NOMO-1 (cell line): ENCODE data around the gene FAM216B.

Source experiments
- DNase-seq, 2 experiments: peaks; one replicate each; lab custom pipeline; 2025; ENCODE audit not compliant: unreplicated experiment in 2 of 2; lab: John Stamatoyannopoulos, UW

Gene FAM216B

GRCh38 chr13:42821437-42821836, 40.1 kb downstream of the FAM216B start:
- DNase-seq, result no peak

- DNase-seq, result peak in 1 of 2 experiments; percentile 36
Measured at GRCh38 chr13:42832341-42833096, 51.1 kb downstream of the FAM216B start.

DNA sequence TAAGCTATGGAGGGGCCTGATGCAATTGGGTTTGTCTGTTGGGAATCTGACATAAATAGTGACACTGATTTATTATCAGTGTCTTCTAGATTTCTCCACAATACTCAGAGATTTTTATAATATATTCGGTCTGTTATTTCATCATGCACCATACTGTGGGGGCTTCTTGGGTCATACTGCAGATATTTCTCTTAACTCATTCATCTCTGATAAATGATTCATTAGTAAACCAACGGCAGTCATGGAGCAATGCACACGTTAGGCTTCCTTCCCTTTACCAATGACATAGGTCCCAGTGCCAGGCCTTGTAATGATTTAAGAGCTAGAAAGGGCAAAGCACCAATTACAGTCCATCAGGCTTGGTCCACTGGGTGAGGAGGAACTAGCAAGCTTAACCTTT, 53.6 kb downstream of the FAM216B start:
- no peak for DNase-seq

DNA sequence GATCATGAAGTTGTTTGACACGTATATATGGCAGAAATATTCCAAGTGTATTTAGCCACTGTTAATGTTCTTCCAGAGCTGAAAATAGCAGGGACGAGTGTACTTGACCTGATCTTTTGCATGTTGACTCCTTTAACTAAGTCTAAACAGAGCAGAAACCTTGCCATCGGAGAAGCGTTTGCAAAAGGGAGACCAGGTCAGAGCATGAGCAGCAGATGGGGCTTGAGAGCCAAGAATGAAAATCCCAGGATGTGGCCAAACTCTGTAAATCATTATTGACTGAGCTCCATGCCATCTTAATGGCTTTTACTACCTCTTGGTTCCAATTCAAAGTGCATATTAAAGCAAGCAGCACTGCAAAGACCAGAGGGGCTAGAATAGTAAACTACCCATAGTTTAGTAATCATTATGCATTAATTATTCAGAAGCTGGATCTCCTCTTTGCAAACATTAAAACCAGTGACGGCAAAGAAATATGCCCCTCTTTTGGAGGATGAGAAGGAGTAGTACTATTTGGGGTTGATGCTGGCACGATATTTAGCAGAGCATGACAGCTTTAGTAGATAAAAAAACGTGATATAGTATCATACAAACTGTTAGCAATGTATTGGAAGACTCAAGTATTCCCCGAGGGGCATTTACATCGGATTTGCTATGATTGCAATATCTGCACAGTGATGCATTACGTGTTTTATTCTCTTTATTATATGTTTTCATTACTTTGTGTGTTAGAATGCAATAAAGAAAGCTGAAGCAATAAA, 55.7 kb downstream of the FAM216B start:
- no peak for DNase-seq
